Astrocyte (in vitro differentiated cells and primary cell): ENCODE measurements around the gene CRYBG2. TPM values are rescaled to one million over a fixed set of nuclear protein-coding genes. Genes with fewer than 3 reads are reported as not detected.
"Not testable (repeated sequence)": the region's sequence is repeated elsewhere in the genome, so short reads cannot be mapped to it uniquely, and the experiment has no call there.

ENCODE experiments used
- DNase-seq: peaks from one replicate; pipeline ENCODE4 v3.0.0-alpha.2; 2010; ENCODE audit warnings: low read depth
- FAIRE-seq: peaks from 2 replicates; lab custom pipeline; 2011; peaks lifted over from hg19 to GRCh38; lab: Jason Lieb, UNC
- H2AFZ ChIP-seq: 2 replicates; pipeline ENCODE4 v1.6.0; 2012; ENCODE audit warnings: low read depth, low read length, inconsistent platforms
- H3K27ac ChIP-seq: 2 replicates; pipeline ENCODE4 v1.5.1; 2011; ENCODE audit warnings: low read depth, low read length, inconsistent platforms
- H3K27me3 ChIP-seq: 2 replicates; pipeline ENCODE4 v1.6.0; 2011; ENCODE audit warnings: low read length, inconsistent platforms; ENCODE audit not compliant: insufficient read depth
- H3K36me3 ChIP-seq: 2 replicates; pipeline ENCODE4 v1.5.1; 2011; ENCODE audit warnings: low read length, inconsistent platforms; ENCODE audit not compliant: insufficient read depth
- H3K4me1 ChIP-seq: 2 replicates; pipeline ENCODE4 v1.5.1; 2011; ENCODE audit warnings: low read length, inconsistent platforms; ENCODE audit not compliant: insufficient read depth
- H3K4me2 ChIP-seq: 2 replicates; pipeline ENCODE4 v1.6.0; 2012; ENCODE audit warnings: low read length, inconsistent platforms
- H3K4me3 ChIP-seq: 2 replicates; pipeline ENCODE4 v1.5.1; 2011; ENCODE audit warnings: low read depth, mild to moderate bottlenecking, low read length, inconsistent platforms; ENCODE audit not compliant: insufficient read depth
- H3K79me2 ChIP-seq: 2 replicates; pipeline ENCODE4 v1.6.0; 2012; ENCODE audit warnings: mild to moderate bottlenecking, low read length, inconsistent platforms; ENCODE audit not compliant: insufficient read depth
- H3K9ac ChIP-seq: 2 replicates; pipeline ENCODE4 v1.6.0; 2012; ENCODE audit warnings: mild to moderate bottlenecking, low read length, inconsistent platforms
- H3K9me3 ChIP-seq: 2 replicates; pipeline ENCODE4 v1.5.1; 2012; ENCODE audit warnings: low read depth, mild to moderate bottlenecking, low read length, inconsistent platforms; ENCODE audit not compliant: insufficient read depth
- H4K20me1 ChIP-seq: 2 replicates; pipeline ENCODE4 v1.6.0; 2012; ENCODE audit warnings: low read length, inconsistent platforms; ENCODE audit not compliant: insufficient read depth
- H3K27ac Mint-ChIP-seq: one replicate; pipeline ENCODE4 v1.8.0; 2021; ENCODE audit warnings: mild to moderate bottlenecking, mixed read lengths; ENCODE audit not compliant: unreplicated experiment
- H3K27me3 Mint-ChIP-seq: one replicate; pipeline ENCODE4 v1.8.0; 2021; ENCODE audit warnings: low read depth, mixed read lengths; ENCODE audit not compliant: unreplicated experiment
- H3K36me3 Mint-ChIP-seq: one replicate; pipeline ENCODE4 v1.8.0; 2021; ENCODE audit warnings: low read depth, mixed read lengths; ENCODE audit not compliant: unreplicated experiment
- H3K4me1 Mint-ChIP-seq: one replicate; pipeline ENCODE4 v1.8.0; 2021; ENCODE audit warnings: low read depth, mixed read lengths; ENCODE audit not compliant: unreplicated experiment
- H3K4me3 Mint-ChIP-seq: one replicate; pipeline ENCODE4 v1.8.0; 2021; ENCODE audit warnings: mild to moderate bottlenecking, moderate library complexity, mixed read lengths; ENCODE audit not compliant: unreplicated experiment
- H3K9me3 Mint-ChIP-seq: one replicate; pipeline ENCODE4 v1.8.0; 2021; ENCODE audit warnings: mild to moderate bottlenecking, mixed read lengths; ENCODE audit not compliant: unreplicated experiment
- EZH2 ChIP-seq: IDR thresholded peaks from 2 replicates; pipeline ENCODE4 v1.6.1; 2012; ENCODE audit warnings: mild to moderate bottlenecking, low read length, inconsistent platforms; ENCODE audit not compliant: insufficient read depth
- total RNA-seq: library from RNA; stranded (reverse); gene quantifications from 2 replicates; pipeline ENCODE4 v1.2.1, GENCODE V29; 2021
- TF ChIP-seq, protein P1 (sequence below): IDR thresholded peaks from 2 replicates; pipeline ENCODE4 v1.5.1; 2011; ENCODE audit warnings: low read depth, mild to moderate bottlenecking, inconsistent platforms, low read length, moderate library complexity; ENCODE audit not compliant: insufficient read depth

CRYBG2 gene
- total RNA-seq, 1 donor from 2014 or later, result 5.3 TPM

DNA sequence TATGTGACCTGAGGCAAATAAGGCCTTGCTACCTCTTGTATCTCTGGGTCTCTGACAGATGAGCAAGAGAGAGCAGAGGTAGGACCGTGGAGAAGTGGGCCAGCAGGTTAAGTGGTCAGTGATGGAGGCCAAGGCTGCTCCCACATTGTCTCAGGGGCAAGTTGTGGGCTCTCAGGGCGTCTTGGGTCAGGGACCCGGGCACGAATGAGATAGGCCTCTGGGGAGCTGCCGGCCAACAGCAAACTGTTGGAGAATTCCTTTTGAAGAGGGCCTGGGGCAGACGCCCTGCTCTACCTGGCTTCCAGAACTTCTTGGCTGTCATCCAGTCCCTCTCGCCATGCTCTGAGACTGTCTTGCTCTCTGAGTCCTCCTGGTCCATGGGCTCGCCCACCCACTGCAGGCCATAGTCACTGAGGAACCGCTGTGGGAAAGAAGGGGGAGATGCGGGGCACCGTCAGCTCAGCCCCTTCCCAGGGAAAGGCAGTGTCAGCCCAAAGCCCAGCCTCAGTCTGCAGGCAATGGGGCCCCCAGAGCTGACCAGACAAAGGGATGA lies 59.9 kb downstream of the CRYBG2 start:
- no peak for DNase-seq
- FAIRE-seq, result no peak
- no peak overlapping the region for H3K27ac ChIP-seq
- peaks cover 7% of the 10 kb centered on the region for H3K4me1 ChIP-seq
- Mint-ChIP-seq H3K36me3 (peaks cover 11% of the 10 kb centered on the region), H3K4me3 (no peak overlapping the region), H3K4me1 (peaks cover 6% of the 10 kb centered on the region), H3K9me3 (no peaks in the 10 kb centered on the region), H3K27ac (no peak overlapping the region), H3K27me3 (no peaks in the 10 kb centered on the region)
- H3K9ac ChIP-seq, result no peak overlapping the region
- no peaks in the 10 kb centered on the region for H3K36me3 ChIP-seq
- H3K27me3 ChIP-seq, result no peaks in the 10 kb centered on the region
- H3K4me3 ChIP-seq, result no peak overlapping the region
- H3K4me2 ChIP-seq, result no peak overlapping the region
- no peak for TF ChIP-seq EZH2
- TF ChIP-seq, protein P1, sequence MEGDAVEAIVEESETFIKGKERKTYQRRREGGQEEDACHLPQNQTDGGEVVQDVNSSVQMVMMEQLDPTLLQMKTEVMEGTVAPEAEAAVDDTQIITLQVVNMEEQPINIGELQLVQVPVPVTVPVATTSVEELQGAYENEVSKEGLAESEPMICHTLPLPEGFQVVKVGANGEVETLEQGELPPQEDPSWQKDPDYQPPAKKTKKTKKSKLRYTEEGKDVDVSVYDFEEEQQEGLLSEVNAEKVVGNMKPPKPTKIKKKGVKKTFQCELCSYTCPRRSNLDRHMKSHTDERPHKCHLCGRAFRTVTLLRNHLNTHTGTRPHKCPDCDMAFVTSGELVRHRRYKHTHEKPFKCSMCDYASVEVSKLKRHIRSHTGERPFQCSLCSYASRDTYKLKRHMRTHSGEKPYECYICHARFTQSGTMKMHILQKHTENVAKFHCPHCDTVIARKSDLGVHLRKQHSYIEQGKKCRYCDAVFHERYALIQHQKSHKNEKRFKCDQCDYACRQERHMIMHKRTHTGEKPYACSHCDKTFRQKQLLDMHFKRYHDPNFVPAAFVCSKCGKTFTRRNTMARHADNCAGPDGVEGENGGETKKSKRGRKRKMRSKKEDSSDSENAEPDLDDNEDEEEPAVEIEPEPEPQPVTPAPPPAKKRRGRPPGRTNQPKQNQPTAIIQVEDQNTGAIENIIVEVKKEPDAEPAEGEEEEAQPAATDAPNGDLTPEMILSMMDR, result no peak
- H2AFZ ChIP-seq, result no peak overlapping the region
- H4K20me1 ChIP-seq, result no peaks in the 10 kb centered on the region
- H3K9me3 ChIP-seq, result no peaks in the 10 kb centered on the region
- no peaks in the 10 kb centered on the region for H3K79me2 ChIP-seq

DNA sequence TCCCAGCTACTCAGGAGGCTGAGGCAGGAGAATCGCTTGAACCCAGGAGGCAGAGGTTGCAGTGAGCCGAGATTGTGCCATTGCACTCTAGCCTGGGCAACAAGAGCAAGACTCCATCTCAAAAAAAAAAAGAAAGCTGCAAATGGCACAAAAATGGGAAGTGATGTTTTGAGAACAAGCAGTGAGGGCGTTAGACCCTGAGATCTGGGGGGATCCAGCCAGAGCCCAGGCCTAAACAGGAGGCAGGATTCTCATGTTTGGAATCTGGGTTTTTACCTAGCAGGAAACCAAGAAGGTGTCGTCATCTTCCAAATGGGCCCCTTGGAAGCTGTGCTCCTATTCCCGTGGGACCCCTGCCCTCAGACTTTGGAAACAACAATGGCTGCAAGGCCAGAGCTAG lies 61.2 kb downstream of the CRYBG2 start:
- not testable (repeated sequence) for H3K9me3 Mint-ChIP-seq, H3K27me3 Mint-ChIP-seq

DNA sequence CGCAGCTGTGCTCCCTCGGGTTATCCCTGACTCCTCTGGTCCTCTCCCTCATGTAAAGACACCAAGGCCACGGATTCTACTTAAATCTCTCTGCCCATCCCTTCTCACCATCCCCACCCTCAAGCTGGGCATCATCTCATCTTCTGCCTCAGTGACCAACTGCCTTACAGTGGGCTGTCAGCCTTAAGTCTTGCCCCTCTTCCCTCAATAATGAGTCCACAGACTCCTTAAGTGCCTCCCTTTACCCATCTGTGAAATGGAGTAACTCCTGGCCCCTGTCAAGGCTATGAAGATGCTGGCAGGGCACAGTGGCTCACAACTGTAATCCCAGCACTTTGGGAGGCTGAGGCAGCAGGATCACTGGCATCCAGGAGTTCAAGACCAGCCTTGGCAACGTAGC lies 62.0 kb downstream of the CRYBG2 start:
- no peak overlapping the region for H3K4me2 ChIP-seq
- no peak for TF ChIP-seq EZH2
- H3K9ac ChIP-seq, result no peak overlapping the region
- no peak overlapping the region for H3K27ac ChIP-seq
- H3K4me1 ChIP-seq, result no peaks in the 10 kb centered on the region
- no peaks in the 10 kb centered on the region for H3K27me3 ChIP-seq
- no peak overlapping the region for H3K4me3 ChIP-seq
- H3K27me3 Mint-ChIP-seq, result no peaks in the 10 kb centered on the region
- H2AFZ ChIP-seq, result no peak overlapping the region
- H3K4me3 Mint-ChIP-seq, result no peak overlapping the region
- no peaks in the 10 kb centered on the region for H3K36me3 ChIP-seq
- H3K36me3 Mint-ChIP-seq, result peaks cover 11% of the 10 kb centered on the region
- no peaks in the 10 kb centered on the region for H3K9me3 ChIP-seq
- no peaks in the 10 kb centered on the region for H3K9me3 Mint-ChIP-seq
- H3K27ac Mint-ChIP-seq, result no peak overlapping the region
- FAIRE-seq (no peak), DNase-seq (no peak)
- H3K4me1 Mint-ChIP-seq, result peaks cover 7% of the 10 kb centered on the region
- no peaks in the 10 kb centered on the region for H4K20me1 ChIP-seq
- H3K79me2 ChIP-seq, result no peaks in the 10 kb centered on the region

More for the DNA sequence above, 61.2 kb downstream of the CRYBG2 start:
- not testable (repeated sequence) for FAIRE-seq, H4K20me1 ChIP-seq, H3K27ac ChIP-seq, H3K79me2 ChIP-seq, H3K4me2 ChIP-seq, H3K4me1 Mint-ChIP-seq, H3K4me1 ChIP-seq, DNase-seq, H3K27me3 ChIP-seq, H3K27ac Mint-ChIP-seq, H3K9me3 ChIP-seq, H3K36me3 ChIP-seq, H3K9ac ChIP-seq, H3K4me3 Mint-ChIP-seq, H2AFZ ChIP-seq, H3K4me3 ChIP-seq
- H3K36me3 Mint-ChIP-seq, result peaks cover 11% of the 10 kb centered on the region
